Fibroblast of upper back skin (primary cell): ENCODE data around the gene CNOT6L.
A peak's percentile ranks its signal among the peaks of the same experiment; 100 is the strongest.
"Not testable (repeated sequence)": the region's sequence is repeated elsewhere in the genome, so short reads cannot be mapped to it uniquely, and the experiment has no call there.

Experiments
- DNase-seq: peaks from one replicate; pipeline ENCODE4 v3.0.0-alpha.2; 2013

Gene CNOT6L

DNA sequence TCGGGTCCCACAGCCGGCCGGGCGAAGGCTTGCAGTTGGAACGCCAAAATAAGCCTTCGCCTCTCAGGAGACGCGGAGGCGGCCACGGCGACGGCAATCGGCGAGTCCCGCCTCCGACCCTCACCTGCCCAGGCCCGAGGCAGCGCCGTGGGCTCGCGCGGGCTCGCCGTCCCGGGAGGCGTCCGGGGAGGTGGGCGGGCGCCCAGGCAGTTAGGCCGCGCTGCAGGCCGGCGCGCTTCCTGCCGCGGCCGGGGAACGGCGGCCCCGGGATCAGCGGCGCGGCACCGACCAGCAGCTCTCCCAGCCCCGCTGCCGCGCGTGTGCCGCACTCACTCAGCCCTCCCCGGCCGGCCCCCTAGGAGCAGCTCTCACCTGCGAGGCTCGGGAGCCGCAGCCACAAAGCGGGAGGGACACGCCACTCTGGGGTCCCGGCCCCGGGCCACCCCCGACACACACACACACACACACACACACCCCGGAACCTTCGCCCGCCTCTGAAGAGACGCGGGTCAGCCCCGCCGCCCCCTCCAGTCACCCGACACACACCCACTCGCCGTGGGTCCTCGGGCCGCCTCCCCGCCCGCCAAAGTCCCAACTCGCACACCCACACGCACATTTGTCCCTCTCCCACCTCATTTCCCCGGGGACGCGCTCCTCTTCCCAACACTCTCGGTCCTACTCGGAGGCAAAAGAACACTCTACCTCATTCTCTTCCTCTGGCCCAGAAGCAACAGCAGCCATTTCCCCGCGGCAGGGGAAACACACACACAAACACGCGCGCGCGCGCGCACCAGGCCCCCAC lies at the start of gene CNOT6L:
CNOT6L (minus strand) TSS at position 767 of the 802 bp plus-strand sequence; CDS start at position 707, 60 bp downstream.
- DNase-seq = peak; percentile 56

DNA sequence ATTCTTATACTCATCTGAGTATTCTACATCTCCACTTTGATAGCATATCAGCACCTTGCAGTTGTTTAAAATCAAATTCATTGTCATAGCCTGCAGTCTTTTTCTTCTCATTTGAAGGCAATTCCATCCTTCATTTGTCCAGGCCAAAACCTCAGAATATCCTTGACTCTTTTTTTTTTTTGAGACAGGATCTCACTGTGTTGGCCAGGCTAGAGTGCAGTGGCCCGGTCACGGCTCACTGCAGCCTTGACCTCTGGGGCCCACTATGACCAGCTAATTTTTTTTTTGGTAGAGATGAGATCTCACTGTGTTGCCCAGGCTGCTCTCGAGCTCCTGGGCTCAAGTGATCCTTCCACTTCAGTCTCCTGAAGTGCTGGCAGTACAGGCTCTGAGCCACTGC lies 46.1 kb upstream of the CNOT6L start:
- no peak for DNase-seq

DNA sequence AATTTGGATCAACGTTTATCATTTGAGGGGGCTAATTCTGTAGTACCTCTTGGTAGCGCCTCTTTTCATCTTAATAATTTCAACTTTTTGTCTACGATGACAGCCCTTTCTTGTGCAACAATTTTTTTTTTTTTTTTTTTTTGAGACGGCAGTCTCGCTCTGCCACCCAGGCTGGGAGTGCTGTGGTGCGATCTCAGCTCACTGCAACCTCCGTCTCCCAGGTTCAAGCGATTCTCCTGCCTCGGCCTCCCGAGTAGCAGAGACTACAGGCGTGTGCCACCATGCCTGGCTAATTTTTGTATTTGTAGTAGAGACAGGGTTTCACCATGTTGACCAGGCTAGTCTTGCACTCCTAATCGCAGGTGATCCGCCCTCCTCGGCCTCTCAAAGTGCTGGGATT lies 44.2 kb upstream of the CNOT6L start:
- DNase-seq = not testable (repeated sequence)

DNA sequence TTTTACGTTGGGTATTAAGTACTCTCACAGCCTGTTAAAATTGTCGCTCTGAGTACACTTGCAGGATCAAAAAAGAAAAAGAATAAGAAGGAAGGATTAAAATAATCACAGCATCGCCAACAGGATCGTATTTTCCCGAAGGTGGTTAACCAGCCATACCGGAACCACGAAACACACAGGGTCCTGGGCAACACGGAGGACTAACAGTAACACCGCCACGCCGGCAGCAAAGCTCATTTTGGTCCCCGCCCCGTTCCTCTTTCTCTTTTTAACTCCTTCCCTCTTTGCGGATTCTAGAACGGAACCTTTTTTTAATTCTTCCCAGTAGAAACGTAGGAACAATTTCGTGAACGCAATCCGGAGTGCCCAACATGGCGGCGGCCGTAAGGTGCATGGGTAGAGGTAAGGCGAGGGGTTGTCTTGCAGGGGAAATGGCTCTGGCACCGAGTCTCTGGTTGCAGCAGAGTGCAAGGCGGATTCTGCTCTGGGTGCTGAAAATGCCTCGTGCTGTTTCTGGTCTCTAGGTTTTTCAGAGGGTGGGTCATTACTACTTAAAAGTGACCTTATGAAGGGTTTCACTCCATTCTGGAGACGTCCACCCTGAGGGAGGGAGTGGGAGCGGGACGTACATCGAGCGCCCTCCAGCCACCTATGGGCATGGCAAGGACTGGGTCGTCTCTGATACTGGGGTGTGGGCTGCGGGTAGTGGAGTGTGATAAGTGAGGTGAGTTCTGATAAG lies 43.5 kb upstream of the CNOT6L start, which contains the start of gene MRPL1:
MRPL1 (plus strand) TSS at position 353 of the 739 bp plus-strand sequence; CDS start at position 372, 19 bp downstream.
- peak; percentile 96 for DNase-seq

DNA sequence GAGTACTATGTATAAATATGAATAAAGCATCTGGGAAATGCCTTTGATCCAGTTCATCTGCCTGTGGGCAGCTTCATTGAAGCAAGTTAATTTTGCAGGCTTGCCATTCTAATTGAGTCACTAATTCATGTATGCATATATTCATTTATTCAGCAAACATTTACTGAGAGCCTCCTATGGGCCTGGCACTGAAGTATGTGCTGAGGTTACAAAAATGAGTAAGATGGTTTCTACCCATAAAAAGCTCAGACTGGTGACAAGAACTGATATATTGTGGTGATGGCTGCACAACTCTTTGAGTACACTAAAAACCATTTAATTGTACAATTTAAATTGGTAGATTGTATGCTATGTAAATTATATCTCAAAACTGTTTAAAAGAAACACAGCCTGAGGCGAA lies 42.3 kb upstream of the CNOT6L start:
- peak; percentile 3 for DNase-seq

DNA sequence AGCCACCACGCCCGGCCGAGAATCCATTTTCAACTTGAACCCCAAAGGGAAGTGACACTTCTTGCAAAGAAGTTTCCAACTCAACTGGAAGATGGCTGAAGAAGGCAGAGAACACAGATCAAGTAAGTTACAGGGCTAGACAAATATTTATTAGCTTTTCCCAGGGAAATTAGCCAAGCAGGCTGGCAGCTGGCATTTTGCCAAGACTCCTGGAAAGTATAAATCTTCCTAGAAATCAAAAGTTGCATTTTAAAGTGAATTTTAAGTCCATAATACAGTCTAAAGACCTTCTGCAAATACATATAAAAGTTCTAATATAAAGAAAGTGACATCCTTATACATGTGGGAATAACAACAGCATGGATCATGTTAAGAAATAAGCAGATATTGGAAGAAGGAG lies 40.1 kb upstream of the CNOT6L start:
- no peak for DNase-seq

DNA sequence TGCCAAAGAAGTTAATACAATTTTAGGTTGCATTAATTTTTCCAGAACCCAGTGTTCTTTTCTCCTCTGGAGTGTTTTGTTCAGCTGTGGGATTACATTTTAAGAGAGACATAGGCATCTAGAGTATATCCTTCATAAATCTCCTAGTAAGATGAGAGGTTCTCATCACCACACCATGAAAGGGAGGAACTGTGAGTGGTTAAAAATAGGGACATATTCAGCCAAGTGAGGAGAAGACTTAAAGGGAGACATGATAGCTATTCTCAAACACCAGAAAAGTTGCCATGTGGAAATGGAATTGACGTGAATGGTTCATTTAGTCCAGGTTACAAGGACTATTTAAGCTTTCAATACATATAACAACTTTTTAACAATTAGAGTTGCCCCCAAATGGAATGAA lies 37.0 kb upstream of the CNOT6L start:
- DNase-seq = no peak

DNA sequence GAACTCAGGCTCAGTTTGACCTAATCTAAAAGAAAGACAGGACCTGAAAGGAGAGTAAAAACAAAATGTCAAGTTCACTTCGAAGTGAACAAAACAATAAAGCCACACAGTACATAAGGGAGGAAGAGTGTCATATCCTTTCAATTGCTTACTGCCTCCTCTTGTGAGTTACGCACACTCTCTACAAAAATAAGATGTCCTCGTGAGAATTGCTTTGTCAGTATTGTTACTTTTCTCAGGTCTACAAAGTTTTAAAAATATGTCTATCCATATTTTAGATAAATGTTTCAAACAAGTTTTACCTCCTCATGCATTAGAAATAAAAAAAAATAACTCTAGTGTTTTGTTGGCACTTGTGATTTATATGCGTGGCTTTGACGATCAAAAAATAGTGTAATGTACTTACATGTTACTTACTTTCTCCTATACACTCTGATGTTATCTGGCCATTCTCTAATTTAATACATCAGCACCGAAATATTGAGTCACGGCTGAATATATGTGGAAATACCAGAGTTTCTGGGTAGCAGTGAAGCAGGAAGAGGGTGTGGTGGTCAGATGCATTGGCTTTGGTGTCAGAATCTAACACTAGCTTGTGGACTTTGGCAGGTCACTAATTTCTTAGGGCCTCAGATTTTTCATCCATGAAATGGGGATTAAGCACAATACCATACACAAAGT lies 35.4 kb upstream of the CNOT6L start:
- no peak for DNase-seq

DNA sequence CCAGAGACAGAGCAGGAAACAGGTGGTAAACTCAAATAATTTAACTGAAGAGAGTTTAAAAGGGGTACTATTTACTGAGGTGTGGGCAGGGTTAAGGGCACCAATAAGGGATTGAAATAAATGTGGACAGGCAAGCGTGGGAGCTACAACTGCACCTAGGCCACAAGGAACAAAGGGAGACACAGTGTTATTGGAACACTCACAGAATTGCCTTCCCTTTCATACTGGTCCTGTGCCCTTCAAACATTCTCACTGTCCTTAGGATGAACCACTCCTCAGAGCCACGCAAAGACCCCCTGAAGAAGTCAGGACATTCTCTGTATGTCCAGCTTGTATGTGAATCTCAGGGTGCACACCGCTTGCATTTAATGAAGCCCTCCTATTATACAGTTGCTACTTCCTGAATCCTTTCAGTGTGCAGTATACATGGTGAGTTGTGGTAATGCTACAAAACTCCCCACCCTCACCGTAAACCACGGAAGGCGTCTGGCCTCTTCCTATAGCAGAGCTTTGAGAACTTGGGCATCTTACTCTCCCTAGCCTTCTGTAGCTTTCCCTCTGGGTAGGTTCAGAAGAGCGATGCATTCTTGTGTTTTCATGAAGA lies 33.8 kb upstream of the CNOT6L start:
- DNase-seq = no peak

DNA sequence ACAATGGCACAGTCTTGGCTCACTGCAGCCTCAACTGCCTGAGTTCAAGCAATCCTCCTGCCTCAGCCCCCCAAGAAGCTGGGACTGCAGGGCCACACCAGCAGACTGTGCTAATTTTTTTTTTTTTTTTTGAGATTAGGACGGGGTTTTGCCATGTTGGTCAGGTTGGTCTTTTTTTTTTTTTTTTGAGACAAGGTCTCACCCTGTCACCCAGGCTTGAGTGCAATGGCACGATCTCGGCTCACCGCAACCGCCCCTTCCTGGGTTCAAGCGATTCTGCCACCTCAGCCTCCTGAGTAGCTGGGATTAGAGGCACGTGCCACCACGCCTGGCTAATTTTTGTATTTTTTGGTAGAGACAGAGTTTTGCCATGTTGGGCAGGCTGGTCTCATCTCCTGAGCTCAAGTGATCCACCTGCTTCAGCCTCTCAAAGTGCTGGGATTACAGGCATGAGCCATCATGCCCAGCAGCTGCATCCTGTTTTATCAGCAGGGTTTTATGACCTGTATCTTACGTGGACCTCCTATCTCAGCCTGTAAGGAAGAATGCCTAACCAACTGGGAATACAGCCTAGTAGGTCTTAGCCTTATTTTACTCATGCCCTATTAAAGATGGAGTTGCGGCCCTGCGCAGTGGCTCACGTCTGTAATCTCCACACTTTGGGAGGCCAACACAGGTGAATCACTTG lies 30.3 kb upstream of the CNOT6L start:
- no peak for DNase-seq

DNA sequence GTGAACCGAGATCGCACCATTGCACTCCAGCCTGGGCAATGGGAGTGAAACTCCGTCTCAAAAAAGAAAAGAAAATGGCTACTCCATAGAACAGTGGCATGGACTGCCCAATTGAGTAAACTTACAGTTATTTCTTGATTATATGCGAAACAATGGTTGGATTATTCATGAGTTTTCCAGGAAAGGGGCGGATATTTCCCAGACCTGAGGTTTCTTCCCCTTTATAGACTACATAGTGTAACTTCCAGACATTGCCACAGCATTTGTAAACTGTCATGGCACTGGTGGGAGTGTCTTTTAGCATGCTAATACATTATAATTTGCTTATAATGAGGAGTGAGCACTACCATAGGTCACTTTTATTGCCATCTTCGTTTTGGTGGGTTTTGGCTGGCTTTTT lies 29.3 kb upstream of the CNOT6L start:
- no peak for DNase-seq

DNA sequence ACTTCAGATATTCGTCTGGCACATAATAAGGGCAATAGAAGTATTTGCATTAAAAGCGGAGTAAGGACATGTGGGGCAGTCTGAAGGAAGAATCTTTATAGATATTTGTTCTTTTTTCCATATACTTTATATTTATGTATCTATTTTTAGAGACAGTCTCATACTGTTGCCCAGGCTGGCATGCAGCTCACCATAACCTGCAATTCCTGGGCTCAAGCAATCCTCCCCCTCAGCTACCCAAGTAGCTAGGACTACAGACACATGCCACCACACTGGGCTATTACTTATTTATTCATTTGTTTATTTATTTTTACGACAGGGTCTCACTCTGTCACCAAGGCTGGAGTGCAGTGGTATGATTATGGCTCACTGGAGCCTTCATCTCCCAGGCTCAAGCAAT lies 26.8 kb upstream of the CNOT6L start:
- DNase-seq = no peak

DNA sequence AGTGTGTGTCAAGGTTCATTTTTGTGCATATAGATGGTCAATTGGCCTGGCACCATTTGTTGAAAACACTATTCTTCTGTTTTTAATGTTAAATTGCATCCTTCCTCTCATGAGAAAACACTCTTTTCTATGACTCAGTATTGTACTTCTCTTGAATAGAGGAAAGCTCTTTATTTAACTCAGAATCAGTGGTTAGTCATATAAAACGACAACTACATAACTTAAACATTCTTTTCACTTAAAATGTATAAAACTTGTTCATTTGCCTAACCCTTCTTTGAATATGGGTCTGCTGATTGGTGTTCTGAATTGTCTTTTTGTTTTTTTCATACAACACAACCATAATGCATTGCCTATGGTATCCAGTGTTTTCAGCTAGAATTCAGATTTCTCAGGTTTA lies 26.2 kb upstream of the CNOT6L start:
- no peak for DNase-seq

DNA sequence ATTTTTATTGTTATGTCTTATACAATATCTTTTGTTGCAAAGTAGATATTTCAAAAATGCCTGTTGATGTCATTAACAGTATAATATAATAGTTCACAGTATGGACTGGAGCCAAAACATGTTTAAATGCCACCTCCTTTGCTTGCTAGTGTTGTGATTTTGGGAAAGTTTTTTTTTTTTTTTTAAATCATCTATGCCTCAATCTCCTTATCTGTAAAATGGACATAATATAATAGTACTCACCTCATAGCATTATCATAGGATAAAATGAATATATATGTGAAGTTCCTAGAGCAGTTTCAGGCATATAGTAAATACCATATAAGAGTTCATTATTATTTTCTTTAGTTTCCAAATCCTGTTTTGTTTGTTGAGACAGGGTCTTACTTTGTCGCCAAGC lies 25.2 kb upstream of the CNOT6L start:
- DNase-seq = no peak

DNA sequence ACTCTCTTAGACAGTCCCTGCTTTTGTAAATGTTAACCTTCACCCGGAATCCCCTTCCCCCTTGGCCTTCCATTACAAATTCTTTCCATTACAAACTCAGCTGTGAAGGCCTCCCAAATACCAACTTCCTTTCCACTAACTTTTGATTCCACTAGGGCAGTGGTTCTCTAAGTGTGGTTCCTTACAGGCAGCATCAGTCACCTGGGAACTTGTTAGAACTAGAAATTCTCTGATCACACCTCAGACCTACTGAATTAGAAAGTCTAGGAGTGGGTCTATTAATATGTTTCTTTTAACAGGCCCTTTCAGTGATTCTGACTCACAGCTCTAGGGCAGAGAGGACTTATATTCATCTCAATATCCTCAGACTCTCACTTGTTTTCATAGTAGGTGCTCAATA lies 24.5 kb upstream of the CNOT6L start:
- no peak for DNase-seq

DNA sequence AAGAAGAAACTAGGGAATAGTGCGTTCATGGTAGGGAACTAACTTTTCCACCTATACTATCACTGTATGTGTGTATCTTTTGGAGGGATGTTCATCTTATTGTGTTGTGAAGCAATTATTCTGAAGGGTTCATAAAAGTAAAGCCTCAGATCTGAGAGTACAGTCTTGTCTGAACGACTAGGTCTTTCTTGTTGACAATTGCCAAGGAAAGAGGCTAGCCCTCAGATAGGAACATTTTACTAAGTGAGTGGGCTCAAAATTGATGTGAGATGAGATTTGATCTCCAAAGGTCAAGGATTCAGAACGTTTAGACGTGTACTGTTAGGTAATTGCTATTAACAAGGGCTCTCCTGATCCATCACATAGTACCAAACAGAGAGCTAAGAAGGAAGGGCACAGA lies 15.2 kb upstream of the CNOT6L start:
- no peak for DNase-seq

DNA sequence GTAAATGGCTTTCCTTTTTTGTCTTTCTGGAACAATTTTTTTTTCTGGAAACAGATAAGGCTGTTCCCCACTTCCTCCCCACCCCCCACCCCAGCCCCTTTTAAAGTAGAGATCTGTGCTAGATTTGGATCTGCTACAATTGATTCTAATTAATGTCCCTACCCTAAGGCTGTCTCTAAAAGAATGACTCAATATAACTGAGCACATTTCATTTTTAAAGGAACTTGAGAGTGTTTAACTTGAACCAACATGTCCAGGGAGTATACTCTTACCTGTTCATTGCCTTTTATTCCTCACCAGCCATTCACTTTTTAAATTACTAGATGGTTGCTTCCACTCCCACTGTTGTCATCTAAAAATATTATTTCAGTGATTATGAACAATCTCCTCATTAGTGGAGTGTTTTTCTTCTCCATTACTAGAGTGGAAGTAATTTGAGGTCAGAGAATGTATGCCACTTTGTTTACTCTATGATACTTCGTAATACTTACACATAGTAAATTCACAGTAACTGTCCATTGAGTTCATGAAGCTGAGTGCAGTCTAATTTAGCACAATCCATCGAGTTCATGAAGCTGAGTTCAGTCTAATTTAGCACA lies 14.1 kb upstream of the CNOT6L start:
- no peak for DNase-seq

DNA sequence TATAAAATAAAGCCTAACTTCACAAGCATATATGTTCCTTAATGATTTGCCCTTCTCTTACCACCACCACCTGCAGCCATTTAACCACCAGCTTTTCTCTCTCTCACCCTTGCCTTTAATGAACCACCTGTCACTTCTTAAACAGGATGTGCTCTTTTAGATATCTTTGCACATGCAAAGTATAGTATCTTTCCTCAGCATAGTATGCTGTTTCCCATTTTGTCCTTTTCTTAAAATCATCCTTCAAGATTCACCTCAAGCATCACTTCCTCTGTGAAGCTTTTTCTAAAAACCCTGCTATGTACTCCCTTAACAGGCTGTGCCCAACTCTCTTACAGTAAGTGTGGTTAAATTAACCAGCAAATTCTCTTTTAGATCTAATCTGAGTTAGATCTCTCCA lies 8.2 kb upstream of the CNOT6L start:
- DNase-seq = no peak

DNA sequence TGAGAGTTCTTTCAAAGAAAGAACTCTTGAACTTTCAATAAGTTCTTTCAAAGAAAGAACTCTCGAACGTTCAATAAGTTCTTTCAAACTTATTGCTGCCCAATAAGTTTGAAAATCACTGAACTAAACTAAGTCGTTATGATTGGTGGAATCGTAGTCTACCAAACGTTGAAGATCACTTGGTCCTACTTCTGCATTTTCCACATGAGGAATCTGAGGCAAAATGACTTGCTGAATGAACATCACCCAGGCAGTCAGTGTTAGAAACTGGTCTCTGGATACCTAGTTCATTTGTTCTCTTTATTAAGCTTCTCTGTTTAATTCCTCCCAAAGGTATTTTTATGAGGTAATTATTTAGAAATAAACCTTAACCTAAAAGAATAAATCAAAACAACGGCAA lies 7.1 kb upstream of the CNOT6L start:
- DNase-seq = no peak

DNA sequence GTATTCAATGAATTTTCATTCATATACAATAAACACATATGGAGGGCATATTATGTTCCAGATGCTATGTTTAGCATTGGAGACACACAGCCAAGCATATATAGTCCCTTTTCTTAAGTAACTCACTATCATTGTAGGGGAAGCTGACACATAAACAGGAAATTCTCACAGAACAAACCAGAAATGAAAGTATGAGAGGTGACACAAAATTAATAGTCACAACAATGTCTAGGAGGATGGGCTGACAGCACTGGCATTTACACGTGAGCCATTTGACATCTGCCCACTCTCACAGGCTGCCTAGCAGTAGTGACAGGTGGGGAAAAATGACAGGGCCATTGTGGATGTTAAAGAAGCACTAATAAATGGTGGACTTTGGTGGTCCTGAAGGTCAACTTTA lies 2.6 kb upstream of the CNOT6L start:
- no peak for DNase-seq

DNA sequence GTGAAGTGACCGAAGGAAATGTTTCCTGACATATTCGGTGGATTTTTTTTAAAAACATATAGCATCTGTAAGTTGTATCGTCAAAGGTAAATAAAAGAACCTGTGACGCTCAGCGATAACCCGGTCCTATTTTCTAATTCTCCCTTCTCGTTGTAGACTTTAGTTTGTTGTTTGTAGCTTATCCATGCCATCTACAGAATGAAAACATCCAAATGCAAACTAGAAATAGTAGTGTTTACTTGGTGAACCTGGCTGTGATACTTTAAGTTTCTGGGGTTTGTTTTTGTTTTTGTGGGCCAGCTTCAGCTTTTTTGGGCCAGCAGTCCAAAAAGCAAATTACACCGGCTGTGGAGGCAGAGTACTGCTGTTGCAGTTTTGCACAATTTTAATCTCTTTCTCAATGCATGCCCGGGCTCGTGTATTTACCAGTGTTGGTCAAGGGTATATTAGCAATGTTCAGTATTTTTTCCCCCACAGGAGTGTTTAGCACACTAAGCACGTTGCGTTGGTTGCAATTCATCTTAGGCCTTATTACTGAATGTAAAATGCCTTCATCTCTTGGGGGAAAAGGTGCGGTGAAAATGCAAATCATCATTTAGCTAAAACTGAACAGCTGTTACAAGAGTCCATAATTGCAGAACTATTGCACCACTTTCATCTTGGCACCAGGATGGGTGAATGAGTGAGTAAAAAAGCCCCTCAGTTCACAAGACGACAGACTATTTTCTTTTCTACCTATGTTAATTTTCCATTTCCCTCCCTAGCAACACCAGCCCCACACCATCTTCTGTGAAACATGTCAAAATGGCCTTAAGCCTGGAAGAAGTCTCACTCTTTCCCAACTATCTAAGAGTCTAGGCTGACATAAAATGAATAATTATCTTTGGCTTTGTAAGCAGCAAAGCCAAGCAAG lies 1.7 kb upstream of the CNOT6L start:
- DNase-seq = no peak
